Measurements from ENCODE around the gene CTAGE1.

CTAGE1 gene

GRCh38 chr18:22377769-22378168 is 39.9 kb downstream of the CTAGE1 start:
- TF ChIP-seq CTCF (IDR thresholded peaks at IDR 0.05; ENCODE audit: low read depth, low read length, missing control alignments) = no peak
- DNase-seq (ENCODE audit: extremely low read depth, low read depth) = no peak

GRCh38 chr18:22370414-22370813 is 47.3 kb downstream of the CTAGE1 start:
- H3K4me3 ChIP-seq (replicated peaks; ENCODE audit: low read depth, low read length) = no peak overlapping the region
- no peak for DNase-seq (ENCODE audit: extremely low read depth, low read depth)
- no peak for TF ChIP-seq CTCF (IDR thresholded peaks at IDR 0.05; ENCODE audit: low read depth, low read length, missing control alignments)

More at GRCh38 chr18:22377769-22378168, 39.9 kb downstream of the CTAGE1 start:
- no peak overlapping the region for H3K4me3 ChIP-seq (replicated peaks; ENCODE audit: low read depth, low read length)

- H3K4me3 ChIP-seq (replicated peaks; ENCODE audit: low read depth, low read length) = no peak overlapping the region
- no peak for DNase-seq (ENCODE audit: extremely low read depth, low read depth)
- TF ChIP-seq CTCF (IDR thresholded peaks at IDR 0.05; ENCODE audit: low read depth, low read length, missing control alignments) = no peak
Observed at GRCh38 chr18:22368021-22368420, 49.7 kb downstream of the CTAGE1 start.

GRCh38 chr18:22367303-22367702 is 50.4 kb downstream of the CTAGE1 start:
- no peak for DNase-seq (ENCODE audit: extremely low read depth, low read depth)
- TF ChIP-seq CTCF (IDR thresholded peaks at IDR 0.05; ENCODE audit: low read depth, low read length, missing control alignments) = no peak
- no peak overlapping the region for H3K4me3 ChIP-seq (replicated peaks; ENCODE audit: low read depth, low read length)

- TF ChIP-seq CTCF (IDR thresholded peaks at IDR 0.05; ENCODE audit: low read depth, low read length, missing control alignments) = no peak
- no peak overlapping the region for H3K4me3 ChIP-seq (replicated peaks; ENCODE audit: low read depth, low read length)
- DNase-seq (ENCODE audit: extremely low read depth, low read depth) = no peak
Observed at GRCh38 chr18:22363867-22364463, 53.8 kb downstream of the CTAGE1 start.
